Measurements from ENCODE around the gene CRYBB1. TPM values are rescaled to one million over a fixed set of nuclear protein-coding genes. Genes with fewer than 3 reads are reported as not detected.
A peak's percentile ranks its signal among the peaks of the same experiment; 100 is the strongest.

The CRYBB1 gene
- total RNA-seq, 4 donors from 2014 or later: not detected

DNA sequence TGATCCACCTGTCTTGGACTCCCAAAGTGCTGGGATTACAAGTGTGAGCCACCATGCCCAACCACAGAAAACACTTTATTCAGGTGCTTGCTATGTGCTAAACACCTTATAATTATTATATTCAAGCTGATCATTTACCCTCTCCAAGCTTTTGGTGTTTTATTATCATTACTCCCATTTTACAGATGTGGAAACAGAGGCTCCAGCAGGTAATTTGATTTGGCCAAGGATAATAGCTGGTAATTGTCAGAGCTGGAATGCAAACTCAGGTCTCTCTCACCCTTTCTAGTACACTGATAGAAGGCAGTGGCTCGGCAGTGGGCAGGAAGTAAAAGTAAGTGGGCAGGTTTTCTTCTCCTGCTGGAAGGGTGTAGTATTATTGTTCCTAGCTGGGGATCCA, 24.1 kb downstream of the CRYBB1 start:
- no peak overlapping the region for H3K27ac ChIP-seq

DNA sequence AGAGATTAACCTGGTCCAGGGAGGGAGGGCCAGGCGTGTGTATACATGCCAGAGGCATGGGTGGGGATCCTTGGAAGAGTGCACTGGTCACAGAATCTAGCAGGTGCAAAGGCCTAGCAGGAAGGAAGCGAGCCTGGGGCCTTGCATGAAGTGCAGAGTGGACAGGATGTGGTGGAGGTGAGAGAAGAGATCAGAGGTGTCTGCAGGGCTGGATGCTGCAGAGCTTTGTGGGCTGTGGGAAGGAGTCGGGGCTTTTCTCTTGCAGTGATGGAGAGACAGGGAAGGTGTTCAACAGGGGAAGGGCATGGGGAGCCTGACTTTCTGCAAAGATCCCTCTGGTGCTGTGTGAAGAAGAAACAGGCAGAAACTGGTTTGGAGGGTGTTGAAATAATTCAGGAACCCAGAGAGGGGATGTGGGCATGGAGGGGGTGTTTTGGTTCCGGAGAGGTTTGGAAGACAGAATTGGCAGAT, 25.4 kb downstream of the CRYBB1 start:
- 53% methylated on average over 4 of the region's 4 CpGs for WGBS
- DNase-seq (ENCODE audit: low spot score in 2 of 2): no peak
- no peak for TF ChIP-seq POLR2AphosphoS5 (IDR thresholded peaks at IDR 0.05)

More for the DNA sequence above, 24.1 kb downstream of the CRYBB1 start:
- no peak for DNase-seq (ENCODE audit: low spot score in 2 of 2)
- H3K4me3 ChIP-seq: no peak overlapping the region
- 64% methylated on average over 1 of the region's 1 CpG for WGBS
- H3K9me3 ChIP-seq: no peaks in the 10 kb centered on the region
- TF ChIP-seq POLR2AphosphoS5 (IDR thresholded peaks at IDR 0.05) (no peak), EP300 (IDR thresholded peaks at IDR 0.05) (no peak), POLR2A (IDR thresholded peaks at IDR 0.05) (no peak)
- TF ChIP-seq, protein P1, sequence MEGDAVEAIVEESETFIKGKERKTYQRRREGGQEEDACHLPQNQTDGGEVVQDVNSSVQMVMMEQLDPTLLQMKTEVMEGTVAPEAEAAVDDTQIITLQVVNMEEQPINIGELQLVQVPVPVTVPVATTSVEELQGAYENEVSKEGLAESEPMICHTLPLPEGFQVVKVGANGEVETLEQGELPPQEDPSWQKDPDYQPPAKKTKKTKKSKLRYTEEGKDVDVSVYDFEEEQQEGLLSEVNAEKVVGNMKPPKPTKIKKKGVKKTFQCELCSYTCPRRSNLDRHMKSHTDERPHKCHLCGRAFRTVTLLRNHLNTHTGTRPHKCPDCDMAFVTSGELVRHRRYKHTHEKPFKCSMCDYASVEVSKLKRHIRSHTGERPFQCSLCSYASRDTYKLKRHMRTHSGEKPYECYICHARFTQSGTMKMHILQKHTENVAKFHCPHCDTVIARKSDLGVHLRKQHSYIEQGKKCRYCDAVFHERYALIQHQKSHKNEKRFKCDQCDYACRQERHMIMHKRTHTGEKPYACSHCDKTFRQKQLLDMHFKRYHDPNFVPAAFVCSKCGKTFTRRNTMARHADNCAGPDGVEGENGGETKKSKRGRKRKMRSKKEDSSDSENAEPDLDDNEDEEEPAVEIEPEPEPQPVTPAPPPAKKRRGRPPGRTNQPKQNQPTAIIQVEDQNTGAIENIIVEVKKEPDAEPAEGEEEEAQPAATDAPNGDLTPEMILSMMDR (IDR thresholded peaks at IDR 0.05): no peak
- no peaks in the 10 kb centered on the region for H3K36me3 ChIP-seq
- H3K4me1 ChIP-seq: peaks cover 19% of the 10 kb centered on the region
- no peaks in the 10 kb centered on the region for H3K27me3 ChIP-seq

GRCh38 chr22:26589845-26590736, 27.7 kb downstream of the CRYBB1 start, which contains the start of gene TPST2:
Gene TPST2, minus strand, starts transcription at chr22:26590132. Its CDS starts 48,502 bp downstream, at chr22:26541630.
- TF ChIP-seq EP300 (IDR thresholded peaks at IDR 0.05): no peak
- TF ChIP-seq POLR2A (IDR thresholded peaks at IDR 0.05): peak in 1 of 2 donors; percentile 46
- no peaks in the 10 kb centered on the region for H3K9me3 ChIP-seq
- H3K27me3 ChIP-seq: no peaks in the 10 kb centered on the region
- WGBS: under 1% methylated on average over 31 of the region's 72 CpGs
- peak; percentile 83 for DNase-seq (ENCODE audit: low spot score in 2 of 2)
- H3K4me3 ChIP-seq: peak within 1 kb of the TSS; percentile 67
- H3K36me3 ChIP-seq: no peaks in the 10 kb centered on the region
- H3K27ac ChIP-seq: peak within 1 kb of the TSS; percentile 69
- peaks cover 38% of the 10 kb centered on the region for H3K4me1 ChIP-seq

More for the DNA sequence above, 25.4 kb downstream of the CRYBB1 start:
- no peaks in the 10 kb centered on the region for H3K36me3 ChIP-seq
- no peaks in the 10 kb centered on the region for H3K9me3 ChIP-seq
- no peak overlapping the region for H3K27ac ChIP-seq
- peaks cover 20% of the 10 kb centered on the region for H3K4me1 ChIP-seq
- no peaks in the 10 kb centered on the region for H3K27me3 ChIP-seq
- no peak overlapping the region for H3K4me3 ChIP-seq

DNA sequence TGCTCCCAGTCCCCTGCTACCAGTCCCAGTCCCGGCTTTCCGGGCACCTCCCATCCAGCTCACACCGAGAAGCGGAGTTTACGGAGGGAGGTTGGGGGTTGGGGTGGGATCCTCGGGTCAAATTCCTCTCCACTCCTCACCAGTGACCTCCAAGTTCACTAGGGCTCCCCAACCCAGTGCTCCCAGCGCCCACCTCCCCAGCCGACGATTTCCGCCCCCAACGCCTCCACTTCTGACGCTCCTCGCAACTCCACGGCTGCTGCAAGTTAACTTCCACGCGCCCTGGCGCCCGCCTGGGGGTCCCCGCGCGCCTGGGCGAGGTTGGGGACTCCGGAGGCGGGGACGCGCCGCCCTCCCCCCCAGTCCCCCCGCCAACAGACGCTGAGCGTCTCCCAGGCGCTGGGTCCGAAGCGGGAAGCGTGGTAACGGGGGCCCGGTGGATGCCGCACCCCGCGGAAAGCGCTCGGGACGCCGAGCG, 28.4 kb downstream of the CRYBB1 start:
- Histone ChIP-seq H3K9me3 (no peaks in the 10 kb centered on the region), H3K4me3 (peak overlapping the region; percentile 67), H3K36me3 (no peaks in the 10 kb centered on the region), H3K27me3 (no peaks in the 10 kb centered on the region), H3K27ac (peak overlapping the region; percentile 69), H3K4me1 (peaks cover 42% of the 10 kb centered on the region)
- no peak for TF ChIP-seq EP300 (IDR thresholded peaks at IDR 0.05)
- no peak for TF ChIP-seq POLR2AphosphoS5 (IDR thresholded peaks at IDR 0.05)
- no peak for TF ChIP-seq POLR2A (IDR thresholded peaks at IDR 0.05)
- TF ChIP-seq, protein P1 (IDR thresholded peaks at IDR 0.05): no peak
- WGBS: 0% methylated on average over 16 of the region's 44 CpGs
- DNase-seq (ENCODE audit: low spot score in 2 of 2): no peak

DNA sequence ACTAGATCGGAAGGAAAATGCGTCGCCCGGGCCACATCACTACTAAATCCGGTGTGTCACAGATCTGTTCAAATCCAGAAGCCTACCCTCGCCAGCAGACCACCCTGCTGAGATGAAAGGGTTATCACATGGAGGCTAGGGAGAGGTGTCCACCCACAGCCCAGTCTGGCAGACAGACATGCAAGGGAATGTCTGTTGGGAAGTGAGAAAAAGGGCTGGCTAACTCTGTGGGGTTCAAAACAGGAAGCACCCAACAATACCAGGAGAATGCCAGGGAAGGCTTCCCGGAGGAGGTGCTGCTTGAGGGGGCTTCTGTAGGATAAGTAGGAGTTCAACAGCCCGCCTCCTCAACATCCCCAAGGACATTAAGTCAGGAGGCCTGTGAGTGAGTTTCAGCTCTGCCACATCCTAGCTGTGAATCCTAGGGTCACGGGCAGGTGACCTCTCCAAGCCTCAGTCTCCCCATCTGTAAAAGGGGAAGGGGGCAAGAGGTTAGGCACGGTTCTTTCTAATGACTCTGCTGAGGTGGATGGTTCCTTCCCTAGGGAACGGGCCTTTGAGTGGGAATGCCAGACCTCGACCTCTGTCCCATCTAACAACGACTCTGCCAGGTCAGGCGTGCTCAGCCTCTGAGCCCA, 29.0 kb downstream of the CRYBB1 start:
- no peaks in the 10 kb centered on the region for H3K36me3 ChIP-seq
- peaks cover 42% of the 10 kb centered on the region for H3K4me1 ChIP-seq
- H3K4me3 ChIP-seq: peak overlapping the region; percentile 67
- H3K27me3 ChIP-seq: no peaks in the 10 kb centered on the region
- no peaks in the 10 kb centered on the region for H3K9me3 ChIP-seq
- no peak for DNase-seq (ENCODE audit: low spot score in 2 of 2)
- no peak for TF ChIP-seq POLR2AphosphoS5 (IDR thresholded peaks at IDR 0.05)
- TF ChIP-seq POLR2A (IDR thresholded peaks at IDR 0.05): no peak
- TF ChIP-seq, protein P1 (IDR thresholded peaks at IDR 0.05): no peak
- 61% methylated on average over 14 of the region's 14 CpGs for WGBS
- peak overlapping the region; percentile 69 for H3K27ac ChIP-seq
